HG03025 (cell line): ENCODE measurements around the gene SEMA4C.

Experiments
- ATAC-seq: cut with Tn5 transposase; IDR thresholded peaks from one replicate; pipeline ENCODE4 v1.9.1; 2021; ENCODE audit warnings: mild to moderate bottlenecking, moderate library complexity; ENCODE audit not compliant: unreplicated experiment, low FRiP score

The SEMA4C gene

GRCh38 chr2:96847586-96847985 is 22.3 kb downstream of the SEMA4C start:
- no peak for ATAC-seq

- ATAC-seq = no peak
These were observed 23.1 kb downstream of the SEMA4C start for GRCh38 chr2:96846825-96847224.

GRCh38 chr2:96844405-96844808 is 25.5 kb downstream of the SEMA4C start:
- no peak for ATAC-seq

- no peak for ATAC-seq
These were observed 26.2 kb downstream of the SEMA4C start, which contains the start of gene ANKRD23 for GRCh38 chr2:96843538-96844268. Gene ANKRD23, minus strand, starts transcription at chr2:96844021. Its CDS starts 29 bp downstream, at chr2:96843992.

- ATAC-seq = no peak
These were observed 27.3 kb downstream of the SEMA4C start for GRCh38 chr2:96842600-96842999.

GRCh38 chr2:96841701-96842495 is 28.0 kb downstream of the SEMA4C start:
- ATAC-seq = no peak

- ATAC-seq = peak; percentile 4
These were observed 29.7 kb downstream of the SEMA4C start for GRCh38 chr2:96839875-96840850.

GRCh38 chr2:96839293-96839874 is 30.5 kb downstream of the SEMA4C start:
- ATAC-seq = peak; percentile 52

- peak; percentile 7 for ATAC-seq
These were observed 31.3 kb downstream of the SEMA4C start for GRCh38 chr2:96838345-96839292.

GRCh38 chr2:96837575-96837974 is 32.3 kb downstream of the SEMA4C start:
- no peak for ATAC-seq

GRCh38 chr2:96835830-96836229 is 34.0 kb downstream of the SEMA4C start:
- no peak for ATAC-seq

GRCh38 chr2:96832754-96833507 is 36.9 kb downstream of the SEMA4C start:
- no peak for ATAC-seq

- ATAC-seq = no peak
These were observed 37.5 kb downstream of the SEMA4C start for GRCh38 chr2:96832408-96832753.

- ATAC-seq = no peak
These were observed 38.2 kb downstream of the SEMA4C start for GRCh38 chr2:96831679-96832078.

GRCh38 chr2:96830044-96830562 is 39.8 kb downstream of the SEMA4C start:
- ATAC-seq = no peak

- ATAC-seq = no peak
These were observed 41.0 kb downstream of the SEMA4C start for GRCh38 chr2:96828874-96829273.

- no peak for ATAC-seq
These were observed 41.4 kb downstream of the SEMA4C start for GRCh38 chr2:96828436-96828835.

GRCh38 chr2:96826546-96827278 is 43.2 kb downstream of the SEMA4C start:
- no peak for ATAC-seq
